GM23338 (cell line): Measurements from ENCODE around the gene BMP5. TPM values are rescaled to one million over a fixed set of nuclear protein-coding genes. Genes with fewer than 3 reads are reported as not detected.

Source experiments
- ATAC-seq: fragments of 200-7000 bp; cut with Tn5 transposase; 3 replicates; pipeline ENCODE4 v1.9.1; 2020
- DNase-seq: peaks from one replicate; pipeline ENCODE4 v3.0.0-alpha.2; 2015; ENCODE audit warnings: low spot score
- H2AFZ ChIP-seq: fragments of 200-600 bp; sonication (generic); 2 replicates; pipeline ENCODE4 v1.8.0; 2016; ENCODE audit warnings: antibody characterized with exemption, mild to moderate bottlenecking, moderate library complexity
- H3F3A ChIP-seq: fragments of 200-600 bp; sonication (generic); replicated peaks from 2 replicates; pipeline ENCODE4 v1.8.0; 2017; ENCODE audit warnings: antibody characterized with exemption, mixed run types, low read depth
- H3K27ac ChIP-seq: fragments of 200-600 bp; sonication (generic); 2 replicates; pipeline ENCODE4 v1.6.1; 2016; ENCODE audit warnings: low read depth
- H3K27me3 ChIP-seq: fragments of 200-600 bp; sonication (generic); 2 replicates; pipeline ENCODE4 v1.8.0; 2016; ENCODE audit warnings: mild to moderate bottlenecking, mixed run types, moderate library complexity; ENCODE audit not compliant: insufficient read depth
- H3K36me3 ChIP-seq: fragments of 200-600 bp; sonication (generic); 2 replicates; pipeline ENCODE4 v1.8.0; 2016; ENCODE audit warnings: mild to moderate bottlenecking; ENCODE audit not compliant: insufficient read depth
- H3K4me1 ChIP-seq: fragments of 200-600 bp; sonication (generic); 2 replicates; pipeline ENCODE4 v1.8.0; 2016; ENCODE audit warnings: mild to moderate bottlenecking, moderate library complexity; ENCODE audit not compliant: insufficient read depth
- H3K4me2 ChIP-seq: fragments of 200-600 bp; sonication (generic); 2 replicates; pipeline ENCODE4 v1.7.1; 2017; ENCODE audit warnings: mixed run types
- H3K4me3 ChIP-seq: fragments of 200-600 bp; sonication (generic); 2 replicates; pipeline ENCODE4 v1.6.1; 2016; ENCODE audit warnings: mixed run types
- H3K79me2 ChIP-seq: fragments of 200-600 bp; sonication (generic); replicated peaks from 2 replicates; pipeline ENCODE4 v1.8.0; 2017; ENCODE audit warnings: mild to moderate bottlenecking; ENCODE audit not compliant: insufficient read depth
- H3K9me2 ChIP-seq: fragments of 200-600 bp; sonication (generic); 2 replicates; pipeline ENCODE4 v1.8.0; 2017; ENCODE audit not compliant: insufficient read depth
- H4K20me1 ChIP-seq: fragments of 200-600 bp; sonication (generic); replicated peaks from 2 replicates; pipeline ENCODE4 v1.8.0; 2017; ENCODE audit warnings: mild to moderate bottlenecking; ENCODE audit not compliant: insufficient read depth
- H3K27ac Mint-ChIP-seq: 2 replicates; pipeline ENCODE4 v1.8.0; 2020; ENCODE audit warnings: inconsistent platforms, mild to moderate bottlenecking, moderate library complexity, mixed read lengths
- H3K27me3 Mint-ChIP-seq: 3 replicates; pipeline ENCODE4 v1.8.0; 2022; ENCODE audit warnings: low read depth, mild to moderate bottlenecking, moderate library complexity, mixed read lengths, inconsistent platforms; ENCODE audit not compliant: insufficient read depth, poor library complexity
- H3K36me3 Mint-ChIP-seq: 3 replicates; pipeline ENCODE4 v1.8.0; 2021; ENCODE audit warnings: low read depth, mild to moderate bottlenecking, inconsistent platforms, moderate library complexity, mixed read lengths
- H3K4me1 Mint-ChIP-seq: 3 replicates; pipeline ENCODE4 v1.8.0; 2020; ENCODE audit warnings: mild to moderate bottlenecking, inconsistent platforms, mixed read lengths
- H3K4me3 Mint-ChIP-seq: 3 replicates; pipeline ENCODE4 v1.8.0; 2021; ENCODE audit warnings: moderate library complexity, mild to moderate bottlenecking, inconsistent platforms, mixed read lengths
- H3K9me3 Mint-ChIP-seq: 3 replicates; pipeline ENCODE4 v1.8.0; 2020; ENCODE audit warnings: moderate library complexity, mild to moderate bottlenecking, inconsistent platforms, mixed read lengths
- EZH2phosphoT487 ChIP-seq: fragments of 200-600 bp; sonication (generic); IDR thresholded peaks from one replicate; pipeline ENCODE4 v1.8.1; 2018; ENCODE audit warnings: antibody characterized with exemption; ENCODE audit not compliant: unreplicated experiment
- ZNF114 ChIP-seq: fragments of 250-450 bp; sonication (Bioruptor Pico); IDR thresholded peaks from 2 replicates; pipeline ENCODE4 v1.5.0; 2020; ENCODE audit warnings: mild to moderate bottlenecking, moderate library complexity
- ZNF331 ChIP-seq: fragments of 250-450 bp; sonication (Bioruptor Pico); IDR thresholded peaks from 2 replicates; pipeline ENCODE4 v1.5.0; 2020; ENCODE audit warnings: low read depth, mild to moderate bottlenecking, moderate library complexity
- polyA plus RNA-seq: library from polyadenylated mRNA; unstranded; fragments of >200 nt; fragmentation: Nextera tagmentation; extraction: Ambion mirVana; gene quantifications from 2 replicates; pipeline ENCODE4 v1.2.1, GENCODE V29; 2016
- total RNA-seq: library from RNA; depleted of rRNA; stranded (reverse); fragments of >200 nt; shearing (Covaris generic); gene quantifications from 2 replicates; pipeline ENCODE4 v1.2.3, GENCODE V29; 2014
- TF ChIP-seq, protein P1 (sequence below): fragments of 250-450 bp; sonication (Bioruptor Pico); IDR thresholded peaks from 2 replicates; pipeline ENCODE4 v1.5.0; 2020; ENCODE audit warnings: mild to moderate bottlenecking, moderate library complexity
- TF ChIP-seq, protein P2 (sequence below): IDR thresholded peaks from 2 replicates; pipeline ENCODE4 v1.6.1; 2016; ENCODE audit warnings: antibody characterized with exemption

The BMP5 gene
- total and polyA plus RNA-seq, 2 experiments from 2014 or later: 0.06 to 0.07 TPM

DNA sequence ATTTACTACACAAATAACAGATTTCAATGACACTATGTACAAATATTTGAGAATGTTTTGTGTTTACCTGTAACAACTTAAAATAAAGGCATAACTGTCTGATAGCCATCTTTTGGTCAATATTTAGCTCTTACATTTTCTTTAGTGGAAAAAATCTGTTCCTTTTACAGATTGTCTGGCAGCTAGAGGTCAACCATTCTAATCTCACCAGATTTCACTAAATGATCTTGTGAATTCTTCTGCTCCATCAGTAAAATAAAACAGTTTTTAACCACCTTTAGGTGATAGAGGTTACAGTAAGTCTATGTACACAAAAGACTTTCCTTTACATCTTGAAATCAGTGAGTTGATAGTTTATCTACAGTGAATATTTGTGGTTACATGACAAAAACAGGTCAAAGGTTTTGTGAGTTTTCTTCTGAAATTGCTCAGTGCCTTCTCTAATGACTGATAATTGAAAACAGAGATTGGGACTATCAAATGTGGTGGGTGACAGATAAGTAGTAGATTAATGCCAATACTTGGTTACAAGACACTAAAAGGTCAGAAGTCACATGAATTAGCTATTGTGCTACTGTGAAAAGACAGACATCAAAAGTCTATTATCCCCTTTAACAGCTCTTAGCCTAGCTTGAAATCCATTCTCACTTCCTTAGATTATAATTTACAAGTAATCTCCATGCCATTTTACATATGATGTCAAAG is 47.4 kb downstream of the BMP5 start (continued):
- TF ChIP-seq, protein P1, sequence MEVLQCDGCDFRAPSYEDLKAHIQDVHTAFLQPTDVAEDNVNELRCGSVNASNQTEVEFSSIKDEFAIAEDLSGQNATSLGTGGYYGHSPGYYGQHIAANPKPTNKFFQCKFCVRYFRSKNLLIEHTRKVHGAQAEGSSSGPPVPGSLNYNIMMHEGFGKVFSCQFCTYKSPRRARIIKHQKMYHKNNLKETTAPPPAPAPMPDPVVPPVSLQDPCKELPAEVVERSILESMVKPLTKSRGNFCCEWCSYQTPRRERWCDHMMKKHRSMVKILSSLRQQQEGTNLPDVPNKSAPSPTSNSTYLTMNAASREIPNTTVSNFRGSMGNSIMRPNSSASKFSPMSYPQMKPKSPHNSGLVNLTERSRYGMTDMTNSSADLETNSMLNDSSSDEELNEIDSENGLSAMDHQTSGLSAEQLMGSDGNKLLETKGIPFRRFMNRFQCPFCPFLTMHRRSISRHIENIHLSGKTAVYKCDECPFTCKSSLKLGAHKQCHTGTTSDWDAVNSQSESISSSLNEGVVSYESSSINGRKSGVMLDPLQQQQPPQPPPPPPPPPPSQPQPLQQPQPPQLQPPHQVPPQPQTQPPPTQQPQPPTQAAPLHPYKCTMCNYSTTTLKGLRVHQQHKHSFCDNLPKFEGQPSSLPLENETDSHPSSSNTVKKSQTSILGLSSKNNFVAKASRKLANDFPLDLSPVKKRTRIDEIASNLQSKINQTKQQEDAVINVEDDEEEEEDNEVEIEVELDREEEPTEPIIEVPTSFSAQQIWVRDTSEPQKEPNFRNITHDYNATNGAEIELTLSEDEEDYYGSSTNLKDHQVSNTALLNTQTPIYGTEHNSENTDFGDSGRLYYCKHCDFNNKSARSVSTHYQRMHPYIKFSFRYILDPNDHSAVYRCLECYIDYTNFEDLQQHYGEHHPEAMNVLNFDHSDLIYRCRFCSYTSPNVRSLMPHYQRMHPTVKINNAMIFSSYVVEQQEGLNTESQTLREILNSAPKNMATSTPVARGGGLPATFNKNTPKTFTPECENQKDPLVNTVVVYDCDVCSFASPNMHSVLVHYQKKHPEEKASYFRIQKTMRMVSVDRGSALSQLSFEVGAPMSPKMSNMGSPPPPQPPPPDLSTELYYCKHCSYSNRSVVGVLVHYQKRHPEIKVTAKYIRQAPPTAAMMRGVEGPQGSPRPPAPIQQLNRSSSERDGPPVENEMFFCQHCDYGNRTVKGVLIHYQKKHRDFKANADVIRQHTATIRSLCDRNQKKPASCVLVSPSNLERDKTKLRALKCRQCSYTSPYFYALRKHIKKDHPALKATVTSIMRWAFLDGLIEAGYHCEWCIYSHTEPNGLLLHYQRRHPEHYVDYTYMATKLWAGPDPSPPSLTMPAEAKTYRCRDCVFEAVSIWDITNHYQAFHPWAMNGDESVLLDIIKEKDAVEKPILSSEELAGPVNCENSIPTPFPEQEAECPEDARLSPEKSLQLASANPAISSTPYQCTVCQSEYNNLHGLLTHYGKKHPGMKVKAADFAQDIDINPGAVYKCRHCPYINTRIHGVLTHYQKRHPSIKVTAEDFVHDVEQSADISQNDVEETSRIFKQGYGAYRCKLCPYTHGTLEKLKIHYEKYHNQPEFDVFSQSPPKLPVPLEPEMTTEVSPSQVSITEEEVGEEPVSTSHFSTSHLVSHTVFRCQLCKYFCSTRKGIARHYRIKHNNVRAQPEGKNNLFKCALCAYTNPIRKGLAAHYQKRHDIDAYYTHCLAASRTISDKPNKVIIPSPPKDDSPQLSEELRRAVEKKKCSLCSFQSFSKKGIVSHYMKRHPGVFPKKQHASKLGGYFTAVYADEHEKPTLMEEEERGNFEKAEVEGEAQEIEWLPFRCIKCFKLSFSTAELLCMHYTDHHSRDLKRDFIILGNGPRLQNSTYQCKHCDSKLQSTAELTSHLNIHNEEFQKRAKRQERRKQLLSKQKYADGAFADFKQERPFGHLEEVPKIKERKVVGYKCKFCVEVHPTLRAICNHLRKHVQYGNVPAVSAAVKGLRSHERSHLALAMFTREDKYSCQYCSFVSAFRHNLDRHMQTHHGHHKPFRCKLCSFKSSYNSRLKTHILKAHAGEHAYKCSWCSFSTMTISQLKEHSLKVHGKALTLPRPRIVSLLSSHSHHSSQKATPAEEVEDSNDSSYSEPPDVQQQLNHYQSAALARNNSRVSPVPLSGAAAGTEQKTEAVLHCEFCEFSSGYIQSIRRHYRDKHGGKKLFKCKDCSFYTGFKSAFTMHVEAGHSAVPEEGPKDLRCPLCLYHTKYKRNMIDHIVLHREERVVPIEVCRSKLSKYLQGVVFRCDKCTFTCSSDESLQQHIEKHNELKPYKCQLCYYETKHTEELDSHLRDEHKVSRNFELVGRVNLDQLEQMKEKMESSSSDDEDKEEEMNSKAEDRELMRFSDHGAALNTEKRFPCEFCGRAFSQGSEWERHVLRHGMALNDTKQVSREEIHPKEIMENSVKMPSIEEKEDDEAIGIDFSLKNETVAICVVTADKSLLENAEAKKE (CRISPR knock-in tag): no peak
- no peak for TF ChIP-seq ZNF331 (CRISPR knock-in tag)

DNA sequence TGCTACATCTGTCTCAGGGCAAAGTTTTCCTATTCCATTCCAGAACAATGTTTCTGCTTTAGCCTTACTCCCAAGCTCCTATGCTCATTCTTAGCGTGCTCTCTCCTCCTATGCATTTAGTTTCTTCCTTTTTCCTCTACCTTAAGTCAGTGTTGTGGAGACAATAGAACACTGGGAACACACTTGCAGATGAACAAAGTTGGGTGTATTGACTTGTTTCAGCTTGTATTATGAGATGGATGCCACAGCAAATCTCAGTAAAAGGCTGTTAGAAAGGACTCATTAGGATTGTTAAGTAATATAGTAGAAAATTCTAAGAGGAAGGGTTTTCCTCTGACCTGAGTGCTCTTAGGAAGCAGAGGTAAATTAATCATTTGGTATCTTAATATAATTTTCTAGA is 48.4 kb downstream of the BMP5 start:
- Histone ChIP-seq H3K27me3 (no peaks in the 10 kb centered on the region), H4K20me1 (no peaks in the 10 kb centered on the region), H2AFZ (0 out of 2 replicates have a peak overlapping the region, but pooled peaks have one; percentile 38), H3K27ac (no peak overlapping the region), H3F3A (no peaks in the 10 kb centered on the region), H3K36me3 (no peaks in the 10 kb centered on the region), H3K9me2 (no peaks in the 10 kb centered on the region), H3K4me3 (no peak overlapping the region), H3K4me2 (no peak overlapping the region), H3K4me1 (no peaks in the 10 kb centered on the region), H3K79me2 (no peaks in the 10 kb centered on the region)
- Mint-ChIP-seq H3K36me3 (no peaks in the 10 kb centered on the region), H3K27me3 (no peaks in the 10 kb centered on the region), H3K4me1 (peaks cover 6% of the 10 kb centered on the region; the same call in 2 of the 3 replicates), H3K27ac (no peak overlapping the region), H3K4me3 (no peak overlapping the region), H3K9me3 (no peaks in the 10 kb centered on the region)
- no peak for DNase-seq
- no peak for ATAC-seq
- TF ChIP-seq, protein P1 (CRISPR knock-in tag): no peak
- TF ChIP-seq, protein P2, sequence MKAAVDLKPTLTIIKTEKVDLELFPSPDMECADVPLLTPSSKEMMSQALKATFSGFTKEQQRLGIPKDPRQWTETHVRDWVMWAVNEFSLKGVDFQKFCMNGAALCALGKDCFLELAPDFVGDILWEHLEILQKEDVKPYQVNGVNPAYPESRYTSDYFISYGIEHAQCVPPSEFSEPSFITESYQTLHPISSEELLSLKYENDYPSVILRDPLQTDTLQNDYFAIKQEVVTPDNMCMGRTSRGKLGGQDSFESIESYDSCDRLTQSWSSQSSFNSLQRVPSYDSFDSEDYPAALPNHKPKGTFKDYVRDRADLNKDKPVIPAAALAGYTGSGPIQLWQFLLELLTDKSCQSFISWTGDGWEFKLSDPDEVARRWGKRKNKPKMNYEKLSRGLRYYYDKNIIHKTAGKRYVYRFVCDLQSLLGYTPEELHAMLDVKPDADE: no peak
- no peak for TF ChIP-seq ZNF114 (CRISPR knock-in tag)
- TF ChIP-seq EZH2phosphoT487: no peak
